DOHH2 (cell line): ENCODE data around the gene APOA1.

Experiments used
- H3F3A ChIP-seq: fragments of 200-600 bp; sonication (generic), shearing (Covaris generic); 2 replicates; pipeline ENCODE4 v1.6.0; 2016; ENCODE audit warnings: antibody characterized with exemption, mild to moderate bottlenecking; ENCODE audit not compliant: control insufficient read depth, insufficient read depth
- H3K27ac ChIP-seq: fragments of 200-600 bp; sonication (generic); 2 replicates; pipeline ENCODE4 v1.5.1; 2014; ENCODE audit warnings: low read depth, mild to moderate bottlenecking, low read length, moderate library complexity
- H3K27me3 ChIP-seq: fragments of 200-600 bp; sonication (generic); 2 replicates; pipeline ENCODE4 v1.6.1; 2014; ENCODE audit warnings: mild to moderate bottlenecking, low read length, mixed read lengths; ENCODE audit not compliant: control insufficient read depth
- H3K36me3 ChIP-seq: fragments of 200-600 bp; sonication (generic); 2 replicates; pipeline ENCODE4 v1.6.1; 2014; ENCODE audit warnings: mild to moderate bottlenecking, low read length, moderate library complexity, mixed read lengths; ENCODE audit not compliant: control insufficient read depth
- H3K4me1 ChIP-seq: fragments of 200-600 bp; sonication (generic); 2 replicates; pipeline ENCODE4 v1.6.1; 2014; ENCODE audit warnings: mild to moderate bottlenecking, low read length, mixed read lengths; ENCODE audit not compliant: control insufficient read depth
- H3K4me2 ChIP-seq: fragments of 200-600 bp; sonication (generic); 2 replicates; pipeline ENCODE4 v1.6.0; 2014; ENCODE audit warnings: mild to moderate bottlenecking, low read length, moderate library complexity
- H3K4me3 ChIP-seq: fragments of 200-600 bp; sonication (generic); 2 replicates; pipeline ENCODE4 v1.5.1; 2014; ENCODE audit warnings: mild to moderate bottlenecking, low read length, mixed read lengths
- H3K79me2 ChIP-seq: fragments of 200-600 bp; sonication (generic); 2 replicates; pipeline ENCODE4 v1.6.1; 2014; ENCODE audit warnings: mild to moderate bottlenecking, low read length, mixed read lengths; ENCODE audit not compliant: control insufficient read depth
- H3K9me2 ChIP-seq: fragments of 200-600 bp; sonication (generic); replicated peaks from 2 replicates; pipeline ENCODE4 v1.6.1; 2014; ENCODE audit warnings: mild to moderate bottlenecking, low read length, mixed read lengths; ENCODE audit not compliant: control insufficient read depth
- H3K9me3 ChIP-seq: fragments of 200-600 bp; sonication (generic); 2 replicates; pipeline ENCODE4 v1.6.1; 2014; ENCODE audit warnings: antibody characterized with exemption, low read length, mixed read lengths; ENCODE audit not compliant: control insufficient read depth, insufficient read depth
- H4K20me1 ChIP-seq: fragments of 200-600 bp; sonication (generic); 2 replicates; pipeline ENCODE4 v1.6.0; 2014; ENCODE audit warnings: low read depth, mild to moderate bottlenecking, antibody characterized with exemption, low read length, moderate library complexity; ENCODE audit not compliant: control insufficient read depth, insufficient read depth
- CTCF ChIP-seq: fragments of 200-600 bp; sonication (generic); IDR thresholded peaks from one replicate; pipeline ENCODE4 v1.5.1; 2014; ENCODE audit warnings: antibody characterized with exemption, mild to moderate bottlenecking, low read depth, low read length; ENCODE audit not compliant: poor library complexity, severe bottlenecking
- EZH2phosphoT487 ChIP-seq: fragments of 200-600 bp; sonication (generic); IDR thresholded peaks from 2 replicates; pipeline ENCODE4 v1.6.1; 2017; ENCODE audit warnings: borderline replicate concordance, mild to moderate bottlenecking, antibody characterized with exemption, low read length, moderate library complexity, mixed read lengths

APOA1 gene

GRCh38 chr11:116855413-116855812 lies 18.0 kb upstream of the APOA1 start:
- Histone ChIP-seq H3F3A (no peaks in the 10 kb centered on the region), H3K4me2 (no peak overlapping the region), H3K36me3 (peaks cover 26% of the 10 kb centered on the region), H3K9me2 (no peaks in the 10 kb centered on the region), H3K4me3 (no peak overlapping the region), H4K20me1 (no peaks in the 10 kb centered on the region), H3K4me1 (peaks cover 13% of the 10 kb centered on the region), H3K27ac (no peak overlapping the region), H3K27me3 (no peaks in the 10 kb centered on the region), H3K79me2 (no peaks in the 10 kb centered on the region), H3K9me3 (no peaks in the 10 kb centered on the region)
- TF ChIP-seq CTCF, result no peak
- no peak for TF ChIP-seq EZH2phosphoT487

- Histone ChIP-seq H3K9me3 (no peaks in the 10 kb centered on the region), H3K27me3 (no peaks in the 10 kb centered on the region), H3K9me2 (no peaks in the 10 kb centered on the region), H3K79me2 (no peaks in the 10 kb centered on the region), H3K4me1 (peaks cover 13% of the 10 kb centered on the region), H3F3A (no peaks in the 10 kb centered on the region), H3K36me3 (peaks cover 31% of the 10 kb centered on the region), H3K4me2 (no peak overlapping the region), H3K4me3 (no peak overlapping the region), H3K27ac (no peak overlapping the region), H4K20me1 (no peaks in the 10 kb centered on the region)
- TF ChIP-seq CTCF (no peak), EZH2phosphoT487 (no peak)
Observed at GRCh38 chr11:116853461-116854073, 16.1 kb upstream of the APOA1 start.

- H3K36me3 ChIP-seq, result peaks cover 23% of the 10 kb centered on the region
- H3K9me2 ChIP-seq, result no peaks in the 10 kb centered on the region
- no peak overlapping the region for H3K4me3 ChIP-seq
- no peaks in the 10 kb centered on the region for H4K20me1 ChIP-seq
- no peaks in the 10 kb centered on the region for H3F3A ChIP-seq
- H3K27ac ChIP-seq, result no peak overlapping the region
- no peak for TF ChIP-seq CTCF
- no peak for TF ChIP-seq EZH2phosphoT487
- H3K4me2 ChIP-seq, result no peak overlapping the region
- no peaks in the 10 kb centered on the region for H3K27me3 ChIP-seq
- peaks cover 13% of the 10 kb centered on the region for H3K4me1 ChIP-seq
- H3K9me3 ChIP-seq, result no peaks in the 10 kb centered on the region
- no peaks in the 10 kb centered on the region for H3K79me2 ChIP-seq
Observed at GRCh38 chr11:116852261-116853031, 15.0 kb upstream of the APOA1 start.
